GM19455 (cell line): ENCODE data around the gene TNNI3K.
A peak's percentile ranks its signal among the peaks of the same experiment; 100 is the strongest.

ENCODE experiments used
- ATAC-seq: cut with Tn5 transposase; IDR thresholded peaks from one replicate; pipeline ENCODE4 v1.9.1; 2021; ENCODE audit not compliant: unreplicated experiment

The TNNI3K gene

DNA sequence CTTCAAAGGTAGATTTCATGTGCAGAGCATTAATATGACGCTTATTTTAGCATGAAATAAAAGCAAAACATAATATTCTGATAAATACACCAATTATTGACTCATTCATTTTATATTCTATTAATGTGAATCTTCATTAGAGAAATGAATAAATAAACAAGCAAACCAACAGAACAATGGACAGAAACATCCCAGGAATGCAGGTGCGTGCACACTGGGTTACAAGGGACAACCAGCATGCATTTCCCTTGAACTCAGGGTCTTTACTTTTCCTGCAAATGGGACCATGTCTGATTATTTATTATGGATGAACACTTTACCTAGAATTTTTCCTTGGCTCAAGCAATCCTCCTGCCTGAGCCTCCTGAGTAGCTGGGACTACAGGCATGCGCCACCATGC lies 263.7 kb downstream of the TNNI3K start:
- ATAC-seq: no peak

DNA sequence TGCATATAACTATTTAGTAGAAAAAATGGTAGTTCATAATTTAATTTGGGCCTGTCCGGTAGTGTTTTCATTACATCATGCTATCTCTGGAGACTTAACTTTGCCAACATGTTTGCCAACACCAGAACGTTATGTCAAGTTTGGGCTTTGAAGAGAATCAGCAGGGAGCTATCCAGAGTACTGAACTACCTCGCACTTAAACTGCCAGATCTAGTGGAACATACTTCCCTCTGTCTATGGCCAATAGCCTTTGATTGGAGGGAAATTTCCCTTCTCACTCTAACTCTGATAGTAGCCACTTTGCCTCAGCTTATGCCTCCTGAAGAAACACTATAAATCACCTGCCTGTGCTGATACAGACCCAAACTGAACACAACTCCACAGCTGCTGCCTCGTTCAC lies 267.2 kb downstream of the TNNI3K start:
- ATAC-seq: no peak

GRCh38 chr1:74502858-74503257 lies 267.7 kb downstream of the TNNI3K start:
- no peak for ATAC-seq

DNA sequence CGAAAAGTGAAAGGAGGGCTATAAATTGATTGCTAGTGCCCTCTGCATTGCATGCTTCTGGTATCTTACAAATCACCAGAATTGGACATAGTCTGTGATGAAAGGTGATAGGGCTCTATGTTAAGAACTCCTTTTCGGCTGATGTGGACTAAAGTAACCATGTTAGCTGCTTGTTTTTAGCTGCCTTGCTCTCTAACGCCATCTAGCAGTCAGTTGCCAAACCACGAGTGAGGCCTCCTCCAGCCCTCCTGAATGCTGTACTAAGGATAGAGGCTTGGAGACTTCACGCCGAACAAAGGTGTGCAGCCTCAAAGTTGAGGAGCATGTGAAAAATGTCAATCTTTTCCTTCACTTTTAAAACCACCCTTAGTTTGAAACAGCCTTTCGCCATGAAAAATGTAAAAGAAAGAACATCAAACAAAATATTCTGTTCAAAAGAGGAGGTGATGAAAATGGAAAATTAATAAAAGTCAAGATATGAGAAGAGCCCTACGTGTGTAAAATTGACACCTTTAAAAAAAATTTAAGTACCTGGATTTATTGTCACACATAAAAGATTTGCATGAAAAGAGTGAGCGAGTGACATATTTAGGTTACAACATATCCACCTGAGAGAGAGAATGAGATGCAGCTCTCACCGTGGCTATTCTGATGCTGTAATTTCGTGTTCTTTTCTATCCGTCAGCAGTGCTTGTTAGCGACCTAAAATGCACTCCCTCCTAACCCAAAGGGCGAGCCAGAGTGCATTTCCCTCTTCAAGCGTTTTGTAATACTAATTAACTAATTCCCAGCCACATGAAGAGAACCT lies 269.1 kb downstream of the TNNI3K start:
- ATAC-seq: peak; percentile 83

DNA sequence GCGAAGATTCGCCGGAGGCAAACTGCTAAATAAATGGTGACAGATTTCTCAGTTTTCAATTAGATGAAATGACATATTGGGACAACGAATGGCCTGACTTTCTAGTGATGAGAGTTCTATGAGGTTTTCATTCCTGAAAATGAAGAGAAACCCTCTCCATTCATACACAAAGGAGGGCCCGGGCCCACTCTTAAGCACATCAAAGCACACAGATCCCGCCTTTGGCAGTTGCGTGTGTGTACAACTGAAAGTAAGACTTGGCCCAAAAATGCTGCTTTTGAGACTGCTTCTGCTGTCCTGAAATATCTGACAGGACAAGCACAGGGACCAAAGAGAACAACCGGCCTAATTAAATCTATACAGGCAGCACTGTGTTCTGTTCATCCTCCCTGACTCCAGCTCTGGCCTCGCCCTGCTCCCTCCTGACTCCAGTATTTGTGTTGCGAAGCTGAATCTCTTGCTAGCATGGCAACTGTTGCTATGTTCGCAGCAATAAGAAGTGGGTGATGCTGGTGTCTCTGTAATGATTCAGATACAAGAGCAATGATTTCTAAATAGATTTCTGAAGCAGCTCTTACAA lies 269.8 kb downstream of the TNNI3K start:
- no peak for ATAC-seq

DNA sequence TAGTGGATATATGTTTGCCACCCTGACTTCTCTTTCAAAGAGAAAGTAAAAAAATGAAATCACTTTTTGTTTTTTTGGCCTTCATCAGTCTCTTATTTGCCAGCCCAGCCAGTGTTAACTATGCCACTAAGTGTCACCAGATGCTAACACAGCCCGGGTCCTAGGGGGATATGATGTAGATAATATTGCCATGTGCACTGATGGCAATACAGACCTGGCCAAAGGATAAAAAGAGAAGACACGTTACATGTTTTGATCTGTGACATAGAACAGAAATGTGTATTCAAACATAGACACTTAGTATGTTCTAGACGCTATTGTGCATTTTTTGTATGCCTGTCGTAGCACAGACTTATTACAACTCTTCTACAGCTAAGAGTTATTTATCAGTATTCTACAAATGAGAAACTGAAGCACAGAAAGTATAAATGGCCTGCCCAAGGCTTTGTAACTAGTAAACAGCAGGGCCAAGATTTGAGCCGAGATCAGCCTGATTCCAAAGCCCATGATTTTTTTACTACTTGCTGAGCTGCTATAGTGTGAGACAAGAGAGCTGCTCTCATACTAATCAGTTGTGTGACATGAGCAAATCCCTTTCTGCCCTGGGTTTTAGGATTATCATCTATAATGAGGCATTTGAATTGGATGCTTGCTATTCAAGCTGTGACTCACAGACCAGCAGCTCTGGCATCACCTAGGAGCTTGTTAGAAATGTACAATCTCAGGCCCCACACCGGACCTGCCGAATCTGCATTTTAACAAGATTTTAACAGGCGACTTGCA lies 270.9 kb downstream of the TNNI3K start:
- ATAC-seq: no peak

DNA sequence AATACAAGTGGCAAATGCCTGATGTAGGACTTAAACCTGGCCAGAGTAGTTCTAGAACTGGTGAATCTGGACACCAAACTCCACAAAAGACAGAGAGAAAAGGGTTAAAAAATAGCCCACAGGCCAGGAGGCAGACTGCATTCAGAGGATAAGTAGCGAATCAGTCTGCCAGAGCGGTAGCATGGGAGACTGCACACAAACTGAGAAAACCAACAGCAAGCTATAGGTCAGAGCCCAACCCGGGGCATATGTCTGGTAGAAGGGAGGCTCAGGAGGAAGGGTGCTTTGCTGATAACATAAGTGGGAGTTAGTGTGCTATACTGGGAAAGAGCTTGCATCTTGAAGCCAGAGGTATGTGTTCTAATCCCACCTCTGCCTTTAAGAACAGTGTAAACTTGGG lies 273.3 kb downstream of the TNNI3K start:
- no peak for ATAC-seq

DNA sequence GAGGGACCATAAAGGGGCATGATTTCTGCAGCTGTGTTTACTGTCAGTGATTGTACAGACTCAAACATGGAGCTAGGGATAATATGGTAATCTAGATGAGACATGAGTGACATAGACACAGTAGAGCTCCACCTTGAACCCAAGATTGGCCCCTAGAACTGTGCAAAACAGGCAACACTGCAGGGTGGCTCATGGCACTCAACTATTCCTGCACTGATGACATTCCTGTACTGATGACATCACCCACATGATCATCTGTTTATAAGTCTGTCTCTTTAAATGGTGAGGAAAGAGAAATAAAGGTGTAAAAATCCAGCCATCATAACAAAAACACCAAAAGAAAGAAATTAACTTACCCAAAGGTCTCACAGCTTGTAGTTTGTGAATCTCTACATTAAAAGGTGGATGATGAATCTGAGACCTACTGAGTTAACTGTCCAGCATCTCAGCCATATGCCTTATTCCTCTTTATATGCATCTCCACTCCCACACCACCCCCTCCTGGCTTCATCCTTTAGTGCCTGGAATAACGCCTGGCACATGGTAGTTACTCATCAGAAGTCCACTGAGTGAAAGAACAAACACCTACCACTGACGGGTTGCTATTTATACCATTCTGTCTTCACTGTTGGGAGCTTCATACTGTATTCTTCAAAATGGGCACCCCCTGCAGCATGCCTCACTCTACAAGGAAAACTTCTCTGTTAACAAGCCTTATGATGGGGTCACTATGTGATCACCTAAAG lies 277.2 kb downstream of the TNNI3K start, which contains the start of gene LRRC53:
TSS of gene LRRC53 (minus strand) at position 442 of the 746 bp plus-strand sequence. CDS start 29,262 bp downstream, outside the sequence.
- no peak for ATAC-seq

- no peak for ATAC-seq
These were observed 278.5 kb downstream of the TNNI3K start for GRCh38 chr1:74513411-74514300.

DNA sequence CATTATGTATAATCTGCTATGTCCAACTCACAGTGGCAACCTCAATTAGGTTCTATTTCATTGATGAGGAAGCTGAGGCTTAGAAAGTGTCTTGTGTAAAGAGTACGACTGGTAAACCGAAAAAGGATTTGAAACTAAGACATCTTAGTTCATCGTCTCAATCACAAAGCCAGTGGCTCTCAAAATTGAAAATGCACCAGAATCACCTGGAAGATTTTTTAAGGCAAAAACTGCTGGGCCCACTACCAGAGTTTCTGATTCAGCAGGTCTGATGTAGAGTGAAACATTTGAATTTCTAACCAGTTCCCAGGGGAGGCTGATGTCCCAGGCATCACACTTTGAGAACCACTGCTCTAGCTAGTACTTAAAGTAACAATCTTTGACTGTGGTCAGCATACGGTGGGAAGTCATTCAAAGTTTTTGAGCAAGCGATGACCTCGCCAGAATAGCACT lies 282.4 kb downstream of the TNNI3K start:
- ATAC-seq: peak; percentile 75

DNA sequence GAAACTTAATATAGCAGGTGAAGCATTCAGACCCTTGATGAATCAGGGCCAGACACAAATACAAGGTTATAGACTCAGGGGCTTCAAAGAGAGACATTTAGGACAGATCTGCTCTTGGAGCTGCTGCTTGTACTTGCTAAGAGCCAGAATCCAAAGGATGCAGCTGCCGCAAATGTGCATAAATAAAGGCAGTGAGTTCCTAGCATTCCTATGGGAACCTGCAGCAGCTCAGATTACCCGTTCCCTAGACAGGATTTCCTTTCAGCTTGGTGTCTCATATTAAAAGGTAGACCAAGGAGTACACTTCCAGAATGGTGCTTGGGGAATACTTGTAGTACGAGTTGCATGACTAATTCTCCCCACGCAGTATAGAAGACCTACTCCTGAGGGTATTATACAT lies 287.0 kb downstream of the TNNI3K start:
- no peak for ATAC-seq

GRCh38 chr1:74523873-74524480 lies 288.8 kb downstream of the TNNI3K start:
- no peak for ATAC-seq

GRCh38 chr1:74526708-74527107 lies 291.5 kb downstream of the TNNI3K start:
- ATAC-seq: no peak

DNA sequence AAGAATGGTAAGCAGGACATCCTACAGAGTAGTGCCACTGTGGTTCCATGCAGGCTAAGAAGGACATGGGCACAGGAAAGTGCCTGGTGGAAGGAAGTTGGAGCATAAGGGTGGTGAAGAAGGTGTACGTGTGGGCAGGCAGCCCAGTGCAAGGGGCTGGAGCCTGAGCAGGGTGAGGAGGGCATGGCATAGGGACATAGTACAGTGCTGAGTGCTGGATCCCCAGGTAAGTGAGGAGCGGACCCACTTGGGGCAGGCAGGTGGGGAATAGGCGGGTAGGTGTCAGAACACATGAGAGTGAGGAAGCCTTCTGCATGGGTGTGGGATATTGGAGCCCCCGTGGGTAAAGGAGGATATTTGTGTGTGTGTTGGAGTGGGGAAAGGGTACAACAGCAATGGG lies 292.9 kb downstream of the TNNI3K start:
- ATAC-seq: no peak

GRCh38 chr1:74530892-74531291 lies 295.7 kb downstream of the TNNI3K start:
- no peak for ATAC-seq

DNA sequence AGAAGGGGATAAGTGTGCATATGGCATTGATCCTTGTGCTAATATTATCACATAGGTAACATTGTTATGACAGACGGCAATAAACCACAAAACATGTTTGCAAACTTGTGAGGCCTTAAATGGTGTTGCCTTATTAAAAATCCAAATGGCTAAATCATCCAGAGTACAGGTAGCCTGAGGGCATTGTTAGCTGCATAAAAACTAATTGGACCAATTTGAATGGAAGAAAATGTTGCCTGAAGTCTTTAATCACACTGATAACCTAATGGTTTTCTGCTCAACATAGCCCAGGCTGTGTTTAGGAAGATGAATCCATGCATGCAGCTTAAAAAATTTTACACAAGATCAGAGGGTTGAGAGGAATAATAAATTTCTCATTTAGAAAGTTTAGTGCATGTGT lies 296.6 kb downstream of the TNNI3K start:
- ATAC-seq: no peak

DNA sequence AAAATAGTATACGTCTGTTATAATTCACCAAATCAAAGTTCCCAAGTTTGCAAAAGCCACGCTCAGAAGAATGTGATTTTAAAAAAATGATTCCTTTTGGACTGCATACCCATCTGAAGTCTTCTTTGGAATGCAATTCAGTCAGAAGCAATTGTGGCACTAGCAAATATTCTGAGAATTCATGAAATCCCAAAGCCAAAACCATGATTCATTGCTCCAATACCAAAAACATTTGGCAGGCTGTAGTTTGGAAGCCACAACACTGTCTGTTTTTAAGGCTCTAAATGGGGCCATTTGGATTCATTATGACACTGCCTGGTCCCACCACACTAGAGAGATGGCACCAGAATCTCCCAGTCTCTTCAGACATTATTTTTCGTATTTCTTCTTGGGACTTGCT lies 299.1 kb downstream of the TNNI3K start:
- no peak for ATAC-seq

GRCh38 chr1:74545821-74546220 lies 310.6 kb downstream of the TNNI3K start:
- no peak for ATAC-seq

GRCh38 chr1:74548961-74549750 lies 314.0 kb downstream of the TNNI3K start:
- ATAC-seq: no peak
